BJ (cell line): ENCODE data around the gene CSF1R. TPM values are rescaled to one million over a fixed set of nuclear protein-coding genes. Genes with fewer than 3 reads are reported as not detected.
"Not testable (repeated sequence)": the region's sequence is repeated elsewhere in the genome, so short reads cannot be mapped to it uniquely, and the experiment has no call there.

Source experiments
- CTCF ChIA-PET: fragments of 350-600 bp; formaldehyde crosslinking; extraction: SDS; loops from one replicate; lab custom pipeline; 2021; ENCODE audit warnings: antibody characterized with exemption, inconsistent platforms; lab: Yijun Ruan, JAX
- POLR2A ChIA-PET: fragments of 300-600 bp; sonication (Branson Sonifier 250); formaldehyde crosslinking; extraction: SDS; loops from one replicate; lab custom pipeline; 2021; ENCODE audit warnings: antibody characterized with exemption; lab: Charles Lee
- DNase-seq: peaks from one replicate; pipeline ENCODE4 v3.0.0-alpha.2; 2011; ENCODE audit warnings: low read depth
- H3K27me3 ChIP-seq: 2 replicates; pipeline ENCODE4 v1.6.0; 2011; ENCODE audit warnings: low read length; ENCODE audit not compliant: control insufficient read depth, insufficient read depth
- H3K36me3 ChIP-seq: 2 replicates; pipeline ENCODE4 v1.5.1; 2011; ENCODE audit warnings: low read length; ENCODE audit not compliant: control insufficient read depth, insufficient read depth
- H3K4me3 ChIP-seq: 2 replicates; pipeline ENCODE4 v1.5.1; 2011; ENCODE audit warnings: low read depth, mild to moderate bottlenecking, control low read depth, low read length
- polyA plus RNA-seq: library from polyadenylated mRNA; depleted of rRNA; stranded (reverse); fragments of >200 nt; gene quantifications from 2 replicates; pipeline ENCODE4 v1.2.3, GENCODE V29; 2011
- TF ChIP-seq, protein P1 (sequence below): IDR thresholded peaks from 2 replicates; pipeline ENCODE4 v1.5.1; 2011; ENCODE audit warnings: low read depth, mild to moderate bottlenecking, control low read depth, inconsistent platforms, low read length, moderate library complexity; ENCODE audit not compliant: insufficient read depth

The CSF1R gene
- polyA plus RNA-seq, 1 experiment, result 0.29 TPM

- Histone ChIP-seq H3K4me3 (no peak overlapping the region), H3K27me3 (peaks cover 2% of the 10 kb centered on the region; the same call in 1 of the 2 replicates), H3K36me3 (no peaks in the 10 kb centered on the region)
- POLR2A ChIA-PET, result no interaction called here
- TF ChIP-seq, protein P1, sequence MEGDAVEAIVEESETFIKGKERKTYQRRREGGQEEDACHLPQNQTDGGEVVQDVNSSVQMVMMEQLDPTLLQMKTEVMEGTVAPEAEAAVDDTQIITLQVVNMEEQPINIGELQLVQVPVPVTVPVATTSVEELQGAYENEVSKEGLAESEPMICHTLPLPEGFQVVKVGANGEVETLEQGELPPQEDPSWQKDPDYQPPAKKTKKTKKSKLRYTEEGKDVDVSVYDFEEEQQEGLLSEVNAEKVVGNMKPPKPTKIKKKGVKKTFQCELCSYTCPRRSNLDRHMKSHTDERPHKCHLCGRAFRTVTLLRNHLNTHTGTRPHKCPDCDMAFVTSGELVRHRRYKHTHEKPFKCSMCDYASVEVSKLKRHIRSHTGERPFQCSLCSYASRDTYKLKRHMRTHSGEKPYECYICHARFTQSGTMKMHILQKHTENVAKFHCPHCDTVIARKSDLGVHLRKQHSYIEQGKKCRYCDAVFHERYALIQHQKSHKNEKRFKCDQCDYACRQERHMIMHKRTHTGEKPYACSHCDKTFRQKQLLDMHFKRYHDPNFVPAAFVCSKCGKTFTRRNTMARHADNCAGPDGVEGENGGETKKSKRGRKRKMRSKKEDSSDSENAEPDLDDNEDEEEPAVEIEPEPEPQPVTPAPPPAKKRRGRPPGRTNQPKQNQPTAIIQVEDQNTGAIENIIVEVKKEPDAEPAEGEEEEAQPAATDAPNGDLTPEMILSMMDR, result no peak
- CTCF ChIA-PET, result no interaction called here
- DNase-seq, result no peak
These were observed 14.7 kb upstream of the CSF1R start for GRCh38 chr5:150101023-150101422.

DNA sequence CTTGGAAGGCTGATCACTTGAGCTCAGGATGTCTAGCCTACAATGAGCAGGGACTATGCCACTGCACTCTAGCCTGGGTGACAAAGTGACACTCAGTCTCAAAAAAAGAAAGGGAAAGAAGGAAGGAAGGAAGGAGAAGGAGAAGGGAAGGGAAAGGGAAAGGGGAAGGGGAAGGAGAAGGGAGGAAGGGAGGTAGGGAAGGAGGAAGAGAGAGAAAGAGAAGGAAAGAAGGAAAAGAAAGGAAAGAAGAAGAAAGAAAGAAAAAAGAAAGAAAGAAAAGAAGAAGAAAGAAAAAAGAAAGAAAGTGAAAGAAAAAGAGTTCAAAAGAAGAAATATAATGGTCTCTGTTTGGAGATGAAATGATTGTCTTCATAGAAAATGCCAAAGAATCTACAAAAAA, 10.8 kb upstream of the CSF1R start:
- TF ChIP-seq, protein P1, result no peak
- DNase-seq, result no peak
- ChIA-PET CTCF (interaction anchor here (1.5 kb wide), 1 partner anchor 10 kb away, joined by 3 read pairs; no protein-coding TSS in a partner anchor), POLR2A (no interaction called here)
- no peaks in the 10 kb centered on the region for H3K36me3 ChIP-seq
- H3K4me3 ChIP-seq, result no peak overlapping the region
- peaks cover 2% of the 10 kb centered on the region; the same call in 1 of the 2 replicates for H3K27me3 ChIP-seq

DNA sequence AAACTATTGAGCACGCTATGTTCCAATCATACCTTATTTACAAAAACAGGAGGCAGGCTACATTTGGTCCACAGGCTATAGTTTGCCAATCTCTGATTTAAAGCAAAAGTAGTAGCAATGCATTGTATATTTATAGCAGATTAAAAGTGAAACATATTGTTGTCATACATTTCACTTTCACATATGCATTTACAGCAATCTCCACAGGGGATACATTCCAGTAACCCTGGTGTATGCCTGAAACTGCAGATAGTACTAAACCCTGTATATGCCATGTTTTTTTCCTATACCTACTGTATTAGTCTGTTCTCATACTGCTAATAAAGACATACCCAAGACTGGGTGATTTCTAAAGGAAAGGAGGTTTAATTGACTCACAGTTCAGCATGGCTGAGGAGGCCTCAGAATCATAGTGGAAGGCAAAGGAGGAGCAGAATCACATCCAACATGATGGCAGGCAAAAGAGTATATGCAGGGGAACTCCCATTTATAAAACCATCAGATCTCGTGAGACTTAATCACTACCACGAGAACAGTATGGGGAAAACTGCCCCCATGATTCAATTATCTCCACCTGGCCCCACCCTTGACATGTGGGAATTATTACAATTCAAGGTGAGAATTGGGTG, 5.9 kb upstream of the CSF1R start:
- TF ChIP-seq, protein P1, result no peak
- H3K27me3 ChIP-seq, result peaks cover 5% of the 10 kb centered on the region
- no peaks in the 10 kb centered on the region for H3K36me3 ChIP-seq
- POLR2A ChIA-PET, result no interaction called here
- CTCF ChIA-PET, result no interaction called here
- no peak overlapping the region for H3K4me3 ChIP-seq
- no peak for DNase-seq

DNA sequence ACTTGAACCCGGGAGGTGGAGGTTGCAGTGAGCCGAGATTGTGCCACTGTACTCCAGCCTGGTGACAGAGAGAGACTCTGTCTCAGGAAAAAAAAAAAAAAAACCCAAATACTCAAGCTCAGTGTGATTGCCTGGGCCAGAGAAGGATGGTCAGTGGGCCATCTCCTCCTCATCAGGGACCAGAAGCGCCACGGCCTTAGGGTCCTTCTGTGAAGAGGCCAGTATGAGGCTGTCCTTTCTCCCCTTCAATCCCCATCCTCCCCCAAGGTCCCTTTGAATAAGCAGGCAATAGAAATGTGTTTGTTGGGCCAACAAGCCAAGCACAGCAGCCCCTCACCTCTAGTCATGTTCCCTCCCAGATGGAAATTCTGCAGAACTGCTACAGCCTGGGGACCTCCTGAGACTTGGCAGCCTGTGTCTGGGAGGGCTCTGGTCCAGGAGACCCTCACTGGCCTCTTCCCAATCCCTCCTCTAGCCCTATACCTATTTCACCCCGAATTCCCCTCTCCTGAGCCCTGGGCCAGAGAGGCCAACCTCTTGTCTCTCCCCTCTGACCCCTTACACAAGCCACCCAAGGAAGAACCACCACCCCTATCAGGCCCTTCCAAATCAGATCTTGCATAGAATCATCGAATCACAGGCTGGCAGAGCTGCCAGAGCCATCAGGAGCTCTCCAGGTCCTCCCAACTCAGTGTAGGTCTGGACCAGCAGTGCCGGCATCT, 1.0 kb downstream of the CSF1R start:
- CTCF ChIA-PET, result no interaction called here
- H3K27me3 ChIP-seq, result peaks cover 9% of the 10 kb centered on the region
- H3K4me3 ChIP-seq, result no peak overlapping the region
- POLR2A ChIA-PET, result no interaction called here
- no peaks in the 10 kb centered on the region for H3K36me3 ChIP-seq
- TF ChIP-seq, protein P1, result no peak
- no peak for DNase-seq

- DNase-seq, H3K36me3 ChIP-seq, H3K4me3 ChIP-seq, POLR2A ChIA-PET, CTCF ChIA-PET, H3K27me3 ChIP-seq: not testable (repeated sequence)
These were observed 1.6 kb downstream of the CSF1R start for GRCh38 chr5:150084754-150085153.
